Endothelial cell of umbilical vein (primary cell): ENCODE results near the gene GALNT10. TPM values are rescaled to one million over a fixed set of nuclear protein-coding genes. Genes with fewer than 3 reads are reported as not detected.

ENCODE experiments used
- BruUV-seq: library from RNA; stranded (reverse); fragments of 400-500 nt; replicated peaks from 2 replicates; lab custom pipeline; 2021; lab: Mats Ljungman, UMichigan
- CTCF ChIA-PET: fragments of 300-600, 350-600 bp; sonication (Branson Sonifier 250); formaldehyde crosslinking; loops from one replicate; lab custom pipeline; 2021; ENCODE audit warnings: antibody characterized with exemption, inconsistent platforms; lab: Charles Lee
- POLR2A ChIA-PET: fragments of 300-600, 350-600 bp; sonication (Branson Sonifier 250); formaldehyde crosslinking; loops from one replicate; lab custom pipeline; 2021; ENCODE audit warnings: antibody characterized with exemption, inconsistent platforms; lab: Charles Lee
- DNase-seq: peaks from one replicate; pipeline ENCODE4 v3.0.0-alpha.2; 2011; ENCODE audit warnings: low read depth, low spot score
- FAIRE-seq: peaks from 2 replicates; lab custom pipeline; 2011; peaks lifted over from hg19 to GRCh38; lab: Jason Lieb, UNC
- H2AFZ ChIP-seq: 2 replicates; pipeline ENCODE4 v1.6.0; 2012; ENCODE audit warnings: low read depth, low read length, control low read depth, inconsistent platforms
- H3K27ac ChIP-seq: 2 replicates; pipeline ENCODE4 v1.5.1; 2011; ENCODE audit warnings: low read depth, mild to moderate bottlenecking, control low read depth, low read length, moderate library complexity; ENCODE audit not compliant: insufficient read depth
- H3K27me3 ChIP-seq, 2 experiments: 2 replicates each; pipeline versions ENCODE4 v1.6.0 to v1.6.1; 2011; ENCODE audit warnings: low read length in 2 of 2, mixed read lengths in 1 of 2; ENCODE audit not compliant: control insufficient read depth in 2 of 2, insufficient read depth in 2 of 2
- H3K36me3 ChIP-seq, 2 experiments: 2 replicates in 1 of 2; 3 replicates in 1 of 2; pipeline ENCODE4 v1.5.1; 2011; ENCODE audit warnings: low read length in 2 of 2, mild to moderate bottlenecking in 1 of 2, moderate library complexity in 1 of 2; ENCODE audit not compliant: control insufficient read depth in 2 of 2, insufficient read depth in 2 of 2; ENCODE audit errors: extremely low read depth in 1 of 2
- H3K4me1 ChIP-seq: 3 replicates; pipeline ENCODE4 v1.5.1; 2011; ENCODE audit warnings: mild to moderate bottlenecking, low read length; ENCODE audit not compliant: control insufficient read depth, insufficient read depth; ENCODE audit errors: extremely low read depth
- H3K4me2 ChIP-seq: 2 replicates; pipeline ENCODE4 v1.6.1; 2011; ENCODE audit warnings: low read length, control low read depth, mixed read lengths; ENCODE audit not compliant: insufficient read depth
- H3K4me3 ChIP-seq, 3 experiments: fragments of 200-600 bp in 1 of 3; sonication (generic), shearing (Covaris generic) in 1 of 3; replicated peaks in 1 of 3; 2 replicates each; pipeline ENCODE4 v1.5.1; 2011 to 2016; ENCODE audit warnings: control low read depth in 3 of 3, low read length in 3 of 3, mild to moderate bottlenecking in 2 of 3, inconsistent platforms in 1 of 3, low read depth in 1 of 3, moderate library complexity in 1 of 3; ENCODE audit not compliant: insufficient read depth in 1 of 3
- H3K79me2 ChIP-seq: 2 replicates; pipeline ENCODE4 v1.6.0; 2012; ENCODE audit warnings: low read length, inconsistent platforms; ENCODE audit not compliant: control insufficient read depth, insufficient read depth
- H3K9ac ChIP-seq: replicated peaks from 2 replicates; pipeline ENCODE3; 2011; ENCODE audit warnings: low read length, control low read depth; ENCODE audit not compliant: insufficient read depth; ENCODE audit errors: extremely low read depth
- H3K9me1 ChIP-seq: replicated peaks from 3 replicates; pipeline ENCODE4 v1.6.0; 2011; ENCODE audit warnings: mild to moderate bottlenecking, low read length; ENCODE audit not compliant: control insufficient read depth, insufficient read depth; ENCODE audit errors: extremely low read depth
- H3K9me3 ChIP-seq: replicated peaks from 2 replicates; pipeline ENCODE4 v1.5.1; 2012; ENCODE audit warnings: low read length, inconsistent platforms; ENCODE audit not compliant: control insufficient read depth, insufficient read depth
- H4K20me1 ChIP-seq: replicated peaks from 2 replicates; pipeline ENCODE3; 2011; ENCODE audit warnings: mild to moderate bottlenecking, low read length; ENCODE audit not compliant: control insufficient read depth, insufficient read depth; ENCODE audit errors: extremely low read depth
- CTCF ChIP-seq, 2 donors: IDR thresholded peaks; 1 replicate in 1 of 2; 2 replicates in 1 of 2; pipeline ENCODE4 v1.5.1; 2011; ENCODE audit warnings: low read length in 2 of 2, mild to moderate bottlenecking in 2 of 2, moderate library complexity in 2 of 2, control low read depth in 1 of 2, inconsistent platforms in 1 of 2, low read depth in 1 of 2; ENCODE audit not compliant: insufficient read depth in 1 of 2; ENCODE audit errors: extremely low read depth in 1 of 2
- EZH2 ChIP-seq: IDR thresholded peaks from 2 replicates; pipeline ENCODE4 v1.6.1; 2012; ENCODE audit warnings: borderline replicate concordance, low read depth, mild to moderate bottlenecking, moderate library complexity, low read length, inconsistent platforms; ENCODE audit not compliant: severe bottlenecking
- FOS ChIP-seq: IDR thresholded peaks from 2 replicates; pipeline ENCODE4 v1.6.1; 2011; ENCODE audit warnings: mild to moderate bottlenecking, low read length, moderate library complexity, borderline replicate concordance; ENCODE audit not compliant: insufficient read depth
- GATA2 ChIP-seq: IDR thresholded peaks from 2 replicates; pipeline ENCODE4 v1.7.0; 2011; ENCODE audit warnings: low read depth, mild to moderate bottlenecking, moderate library complexity, mixed read lengths, low read length; ENCODE audit not compliant: insufficient read length, insufficient read depth
- JUN ChIP-seq: IDR thresholded peaks from 2 replicates; pipeline ENCODE4 v1.6.1; 2011; ENCODE audit warnings: borderline replicate concordance, low read depth; ENCODE audit not compliant: insufficient read length, insufficient read depth
- MYC ChIP-seq: IDR thresholded peaks from one replicate; pipeline ENCODE4 v1.6.1; 2011; ENCODE audit warnings: mild to moderate bottlenecking, low read depth, low read length
- POLR2A ChIP-seq: IDR thresholded peaks from 2 replicates; pipeline ENCODE4 v1.6.1; 2012; ENCODE audit warnings: low read depth, mild to moderate bottlenecking, control low read depth, low read length
- POLR2AphosphoS5 ChIP-seq: IDR thresholded peaks from 2 replicates; pipeline ENCODE4 v1.6.1; 2012; ENCODE audit warnings: low read depth, mild to moderate bottlenecking, control low read depth, low read length, moderate library complexity; ENCODE audit not compliant: insufficient read depth
- dilution Hi-C: fragments of 300-500 bp; cut with MboI; formaldehyde crosslinking; loops from one replicate; pipeline ENCODE4 v1.15.0; 2019; ENCODE audit warnings: low sequenced_read_pairs; ENCODE audit not compliant: extremely low pct_ligation_motif_present
- intact Hi-C: fragments of 100-400 bp; cut with micrococcal nuclease; formaldehyde crosslinking; loops from one replicate; pipeline ENCODE4 v1.10.0; 2022
- polyA plus RNA-seq, 4 experiments: library from polyadenylated mRNA; depleted of rRNA in 3 of 4; stranded (reverse) in 3 of 4; unstranded in 1 of 4; fragments of >200 nt; gene quantifications; 2 replicates each; pipeline versions ENCODE4 v1.2.1 to v1.2.3, GENCODE V29; 2011 to 2012; ENCODE audit warnings: missing spikeins in 1 of 4
- total RNA-seq: library from RNA; stranded (reverse); gene quantifications from 2 replicates; pipeline ENCODE4 v1.2.3, GENCODE V29; 2021

The GALNT10 gene
- total and polyA plus RNA-seq, 2 donors (not counting 3 experiments of a cell fraction or from before 2014, with no cell fraction given) = 70.2 to 77.6 TPM

GRCh38 chr5:154331232-154331631, 140.7 kb downstream of the GALNT10 start:
- Histone ChIP-seq H3K27ac (no peak overlapping the region), H3K4me1 (no peaks in the 10 kb centered on the region), H3K36me3 (peaks cover 0 to 4% of the 10 kb centered on the region in 2 experiments), H3K9me3 (no peaks in the 10 kb centered on the region), H3K4me3 (no peak overlapping the region), H3K9ac (no peak overlapping the region), H3K9me1 (no peaks in the 10 kb centered on the region), H2AFZ (no peak overlapping the region), H3K4me2 (no peak overlapping the region), H3K27me3 (no peaks in the 10 kb centered on the region), H3K79me2 (no peaks in the 10 kb centered on the region), H4K20me1 (no peaks in the 10 kb centered on the region)
- DNase-seq = no peak
- dilution Hi-C loops = no loop called here
- POLR2A ChIA-PET = no interaction called here
- CTCF ChIA-PET = interaction anchor here (0.7 to 1.5 kb wide), 3 partner anchors 18 to 110 kb away, joined by 3 read pairs; no protein-coding TSS in a partner anchor
- FAIRE-seq = no peak
- no TSS peak for BruUV-seq
- intact Hi-C loops = loop anchor here (5.0 kb wide), 1 partner anchor 76 kb away; no protein-coding TSS in a partner anchor
- no peak for TF ChIP-seq FOS
- no peak for TF ChIP-seq POLR2AphosphoS5
- TF ChIP-seq EZH2 = no peak
- TF ChIP-seq JUN = no peak
- TF ChIP-seq POLR2A = no peak

- CTCF ChIA-PET = interaction anchor here (0.7 to 1.2 kb wide), 2 partner anchors 19 to 111 kb away, joined by 3 read pairs; no protein-coding TSS in a partner anchor
- Histone ChIP-seq H2AFZ (no peak overlapping the region), H3K9me3 (no peaks in the 10 kb centered on the region), H3K4me2 (no peak overlapping the region), H3K27me3 (no peaks in the 10 kb centered on the region), H3K9me1 (no peaks in the 10 kb centered on the region), H3K4me3 (no peak overlapping the region), H4K20me1 (no peaks in the 10 kb centered on the region), H3K9ac (no peak overlapping the region), H3K36me3 (peaks cover 0 to 4% of the 10 kb centered on the region in 2 experiments), H3K27ac (no peak overlapping the region), H3K79me2 (no peaks in the 10 kb centered on the region), H3K4me1 (no peaks in the 10 kb centered on the region)
- TF ChIP-seq FOS (no peak), MYC (no peak), GATA2 (no peak), POLR2AphosphoS5 (no peak), EZH2 (no peak), CTCF (IDR thresholded peaks at IDR 0.05; ENCODE audit: extremely low read depth in 1 of 2, insufficient read depth in 1 of 2, low read depth in 1 of 2, low read length in 2 of 2) (no peak)
- DNase-seq = no peak
- POLR2A ChIA-PET = no interaction called here
- no TSS peak for BruUV-seq
- FAIRE-seq = no peak
- intact Hi-C loops (loop anchor here (5.0 kb wide), 1 partner anchor 75 kb away; no protein-coding TSS in a partner anchor), dilution Hi-C loops (no loop called here)
Observed at GRCh38 chr5:154331924-154332323, 141.4 kb downstream of the GALNT10 start.
